ENCODE data around the gene CFAP126. TPM values are rescaled to one million over a fixed set of nuclear protein-coding genes. Genes with fewer than 3 reads are reported as not detected.
"Not testable (repeated sequence)": the region's sequence is repeated elsewhere in the genome, so short reads cannot be mapped to it uniquely, and the experiment has no call there.

CFAP126 gene
- total RNA-seq, 1 donor from 2014 or later, result not detected

DNA sequence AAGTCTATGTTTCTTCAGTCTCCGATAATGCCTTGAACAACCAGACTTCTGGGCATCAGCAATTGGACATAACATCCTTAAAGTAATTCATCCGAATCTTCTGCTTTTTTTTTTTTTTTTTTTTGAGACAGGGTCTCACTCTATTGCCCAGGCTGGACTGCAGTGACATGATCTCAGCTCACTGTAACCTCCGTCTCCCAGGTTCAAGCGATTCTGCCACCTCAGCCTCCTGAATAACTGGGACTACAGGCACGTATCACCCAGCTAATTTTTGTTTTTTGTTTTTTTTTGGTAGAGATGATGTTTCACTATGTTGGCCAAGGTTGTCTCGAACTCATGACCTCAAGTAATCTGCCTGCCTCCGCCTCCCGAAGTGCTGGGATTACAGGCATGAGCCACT lies 23.9 kb upstream of the CFAP126 start:
- Histone ChIP-seq H3K4me3 (ENCODE audit: low read depth, low read length) (no peak overlapping the region), H3K36me3 (ENCODE audit: control insufficient read depth, insufficient read depth, low read length) (no peaks in the 10 kb centered on the region), H3K27me3 (ENCODE audit: control insufficient read depth, insufficient read depth, low read length) (no peaks in the 10 kb centered on the region)
- TF ChIP-seq, protein P1, sequence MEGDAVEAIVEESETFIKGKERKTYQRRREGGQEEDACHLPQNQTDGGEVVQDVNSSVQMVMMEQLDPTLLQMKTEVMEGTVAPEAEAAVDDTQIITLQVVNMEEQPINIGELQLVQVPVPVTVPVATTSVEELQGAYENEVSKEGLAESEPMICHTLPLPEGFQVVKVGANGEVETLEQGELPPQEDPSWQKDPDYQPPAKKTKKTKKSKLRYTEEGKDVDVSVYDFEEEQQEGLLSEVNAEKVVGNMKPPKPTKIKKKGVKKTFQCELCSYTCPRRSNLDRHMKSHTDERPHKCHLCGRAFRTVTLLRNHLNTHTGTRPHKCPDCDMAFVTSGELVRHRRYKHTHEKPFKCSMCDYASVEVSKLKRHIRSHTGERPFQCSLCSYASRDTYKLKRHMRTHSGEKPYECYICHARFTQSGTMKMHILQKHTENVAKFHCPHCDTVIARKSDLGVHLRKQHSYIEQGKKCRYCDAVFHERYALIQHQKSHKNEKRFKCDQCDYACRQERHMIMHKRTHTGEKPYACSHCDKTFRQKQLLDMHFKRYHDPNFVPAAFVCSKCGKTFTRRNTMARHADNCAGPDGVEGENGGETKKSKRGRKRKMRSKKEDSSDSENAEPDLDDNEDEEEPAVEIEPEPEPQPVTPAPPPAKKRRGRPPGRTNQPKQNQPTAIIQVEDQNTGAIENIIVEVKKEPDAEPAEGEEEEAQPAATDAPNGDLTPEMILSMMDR (IDR thresholded peaks at IDR 0.05; ENCODE audit: insufficient read depth, low read length, poor library complexity, severe bottlenecking), result no peak
- no peak for DNase-seq (ENCODE audit: low read depth)

DNA sequence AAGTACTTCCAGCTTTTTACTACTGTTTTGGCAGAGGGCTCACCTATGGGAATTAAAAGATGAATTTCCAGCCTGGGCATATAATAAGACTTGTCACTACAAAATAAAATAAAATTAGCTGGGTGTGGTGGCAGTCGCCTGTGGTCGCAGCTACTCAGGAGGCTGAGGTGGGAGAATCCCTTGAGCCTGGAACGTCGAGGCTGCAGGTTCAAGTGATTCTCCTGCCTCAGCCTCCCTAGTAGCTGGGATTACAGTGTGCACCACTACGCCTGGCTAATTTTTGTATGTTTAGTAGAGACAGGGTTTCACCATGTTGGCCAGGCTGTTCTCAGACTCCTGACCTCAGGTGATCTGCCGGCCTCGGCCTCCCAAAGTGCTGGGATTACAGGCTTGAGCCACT lies 23.5 kb upstream of the CFAP126 start:
- H3K4me3 ChIP-seq (ENCODE audit: low read depth, low read length); H3K27me3 ChIP-seq (ENCODE audit: control insufficient read depth, insufficient read depth, low read length); H3K36me3 ChIP-seq (ENCODE audit: control insufficient read depth, insufficient read depth, low read length); DNase-seq (ENCODE audit: low read depth): not testable (repeated sequence)

DNA sequence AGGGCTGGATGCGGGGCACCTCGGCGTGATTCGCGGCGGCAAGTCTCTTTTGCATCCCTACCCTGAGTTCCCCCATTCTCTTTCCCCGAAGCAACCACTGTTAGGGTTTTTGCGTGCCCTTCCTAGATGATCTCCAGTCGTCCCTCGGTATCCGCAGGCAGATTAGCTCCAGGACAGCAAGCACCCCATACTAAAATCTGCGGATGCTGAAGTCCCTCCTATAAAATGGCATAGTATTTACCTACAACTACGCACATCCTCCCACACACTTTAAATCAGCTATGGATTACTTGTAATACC lies 22.8 kb upstream of the CFAP126 start:
- H3K36me3 ChIP-seq (ENCODE audit: control insufficient read depth, insufficient read depth, low read length), result no peaks in the 10 kb centered on the region
- H3K4me3 ChIP-seq (ENCODE audit: low read depth, low read length), result peak overlapping the region; percentile 65

DNA sequence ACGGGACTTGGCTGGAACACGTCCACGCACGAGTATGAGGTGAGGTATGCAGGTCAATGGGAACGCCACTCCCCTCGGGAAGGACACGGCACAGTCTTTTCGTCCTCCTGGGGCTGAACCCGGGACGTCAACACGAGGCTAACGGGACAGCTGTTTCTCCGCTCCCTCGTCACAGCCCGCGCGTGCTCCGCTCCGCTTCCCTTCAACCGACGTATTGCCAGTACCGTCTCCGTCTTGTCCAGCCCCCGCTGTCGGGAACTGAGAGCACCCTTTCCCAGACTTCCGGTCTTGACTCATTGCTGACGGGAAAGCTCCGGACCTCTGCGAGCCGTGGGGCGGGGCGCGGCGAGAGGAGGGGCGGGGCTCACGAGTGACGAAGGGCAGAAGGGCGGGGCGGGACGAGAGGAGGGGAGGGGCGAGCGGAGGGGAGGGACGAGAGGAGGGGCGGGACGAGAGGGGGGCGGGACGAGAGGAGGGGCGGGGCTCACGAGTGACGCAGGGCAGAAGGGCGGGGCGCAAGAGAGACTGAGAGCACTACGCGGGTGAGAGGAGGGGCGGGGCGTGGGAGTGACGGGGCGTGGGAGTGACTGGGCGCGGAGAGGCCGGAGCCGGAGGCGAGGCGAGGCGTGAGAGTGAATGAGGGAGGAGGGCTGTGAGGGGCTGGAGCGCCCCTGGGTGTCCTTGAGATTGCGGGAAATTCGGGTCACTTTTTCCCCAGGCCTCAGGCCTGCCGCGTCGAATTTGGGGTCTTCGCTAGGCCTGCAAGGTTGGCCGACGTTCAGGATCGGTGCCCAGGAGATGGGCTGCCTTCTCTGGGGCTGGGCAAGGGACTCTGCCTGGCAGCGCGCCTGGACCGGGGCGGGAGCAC lies 22.2 kb upstream of the CFAP126 start:
- H3K36me3 ChIP-seq (ENCODE audit: control insufficient read depth, insufficient read depth, low read length), result no peaks in the 10 kb centered on the region
- H3K4me3 ChIP-seq (ENCODE audit: low read depth, low read length), result peak overlapping the region; percentile 67
- TF ChIP-seq, protein P1 (IDR thresholded peaks at IDR 0.05; ENCODE audit: insufficient read depth, low read length, poor library complexity, severe bottlenecking), result no peak

More for the DNA sequence above, 22.8 kb upstream of the CFAP126 start:
- no peak for DNase-seq (ENCODE audit: low read depth)
- TF ChIP-seq, protein P1 (IDR thresholded peaks at IDR 0.05; ENCODE audit: insufficient read depth, low read length, poor library complexity, severe bottlenecking), result no peak
- H3K27me3 ChIP-seq (ENCODE audit: control insufficient read depth, insufficient read depth, low read length), result no peaks in the 10 kb centered on the region

DNA sequence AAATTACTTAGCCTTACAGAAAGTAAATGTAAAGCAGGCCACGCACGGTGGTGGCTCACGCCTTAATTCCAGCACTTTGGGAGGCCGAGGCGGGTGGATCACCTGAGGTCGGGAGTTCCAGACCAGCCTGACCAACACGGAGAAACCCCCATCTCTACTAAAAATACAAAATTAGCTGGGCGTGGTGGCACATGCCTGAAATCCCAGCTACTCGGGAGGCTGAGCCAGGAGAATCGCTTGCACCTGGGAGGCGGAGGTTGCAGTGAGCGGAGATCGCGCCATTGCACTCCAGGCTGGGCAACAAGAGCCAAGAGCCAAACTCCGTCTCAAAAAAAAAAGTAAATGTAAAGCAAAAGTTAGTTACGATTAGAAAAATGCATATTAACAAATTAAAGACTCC lies 21.5 kb upstream of the CFAP126 start:
- DNase-seq (ENCODE audit: low read depth); H3K36me3 ChIP-seq (ENCODE audit: control insufficient read depth, insufficient read depth, low read length); H3K27me3 ChIP-seq (ENCODE audit: control insufficient read depth, insufficient read depth, low read length): not testable (repeated sequence)
- peak overlapping the region; percentile 67 for H3K4me3 ChIP-seq (ENCODE audit: low read depth, low read length)

More for the DNA sequence above, 22.2 kb upstream of the CFAP126 start:
- DNase-seq (ENCODE audit: low read depth), result peak; percentile 81
- H3K27me3 ChIP-seq (ENCODE audit: control insufficient read depth, insufficient read depth, low read length), result no peaks in the 10 kb centered on the region

DNA sequence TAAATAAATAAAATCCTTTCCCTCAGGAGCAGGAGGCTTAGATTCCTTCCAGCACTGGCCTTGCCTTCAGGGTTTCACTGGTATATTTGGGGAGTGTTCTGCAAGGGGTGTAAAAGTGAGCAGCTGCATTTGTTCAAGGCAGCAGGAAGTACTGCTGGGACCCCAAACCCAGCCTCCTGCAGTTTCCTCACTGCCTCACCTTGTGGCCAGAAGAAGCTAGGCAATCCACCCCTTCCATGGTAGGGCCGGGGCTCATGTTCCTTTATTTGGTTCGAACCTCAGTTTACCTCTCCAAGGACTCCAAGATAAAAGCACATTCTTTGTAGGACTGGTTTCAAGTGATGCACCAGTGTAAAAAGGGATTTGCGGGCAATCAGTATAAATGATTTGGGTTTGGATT lies 21.0 kb upstream of the CFAP126 start:
- H3K27me3 ChIP-seq (ENCODE audit: control insufficient read depth, insufficient read depth, low read length), result no peaks in the 10 kb centered on the region
- DNase-seq (ENCODE audit: low read depth), result no peak
- no peak overlapping the region for H3K4me3 ChIP-seq (ENCODE audit: low read depth, low read length)
- TF ChIP-seq, protein P1 (IDR thresholded peaks at IDR 0.05; ENCODE audit: insufficient read depth, low read length, poor library complexity, severe bottlenecking), result no peak
- H3K36me3 ChIP-seq (ENCODE audit: control insufficient read depth, insufficient read depth, low read length), result no peaks in the 10 kb centered on the region

All from kidney epithelial cell (primary cell).